HepG2 (cell line): ENCODE measurements around the gene CX3CR1. TPM values are rescaled to one million over a fixed set of nuclear protein-coding genes. Genes with fewer than 3 reads are reported as not detected.

Experiments
- ATAC-seq: fragments of 200-7000 bp; cut with Tn5 transposase; 3 replicates; pipeline ENCODE4 v1.9.1; 2020; ENCODE audit warnings: mild to moderate bottlenecking, moderate library complexity
- BruUV-seq: library from RNA; stranded (reverse); fragments of 400-500 nt; replicated peaks from 2 replicates; lab custom pipeline; 2021; lab: Mats Ljungman, UMichigan
- CTCF ChIA-PET: fragments of 300-600 bp; formaldehyde crosslinking; extraction: SDS; loops from one replicate; lab custom pipeline; 2021; ENCODE audit warnings: low total read pairs, inconsistent platforms, low intra/inter-chr PET ratio; lab: Yijun Ruan, JAX
- POLR2A ChIA-PET: fragments of 350-600 bp; sonication (Branson Sonifier 250); formaldehyde crosslinking; loops from one replicate; lab custom pipeline; 2020; ENCODE audit warnings: antibody characterized with exemption, inconsistent platforms; lab: Yijun Ruan, JAX
- DNase-seq: peaks from one replicate; pipeline ENCODE4 v3.0.0-alpha.2; 2015; ENCODE audit warnings: low spot score
- FAIRE-seq: peaks from 3 replicates; lab custom pipeline; 2011; peaks lifted over from hg19 to GRCh38; lab: Jason Lieb, UNC
- H2AFZ ChIP-seq: one replicate; pipeline ENCODE4 v1.6.1; 2011; ENCODE audit warnings: low read length, inconsistent platforms
- H3K27ac ChIP-seq: fragments of 300-600 bp; 3 replicates; pipeline ENCODE4 v1.8.0; 2011; ENCODE audit warnings: mixed run types, mild to moderate bottlenecking, mixed read lengths, low read length, inconsistent platforms; ENCODE audit not compliant: insufficient read depth; ENCODE audit errors: extremely low read length
- H3K27me3 ChIP-seq, 2 experiments: fragments of 200-600 bp in 1 of 2; 2 replicates in 1 of 2; 3 replicates in 1 of 2; pipeline versions ENCODE4 v1.6.0 to v1.8.0; 2011; ENCODE audit warnings: low read length in 2 of 2, mild to moderate bottlenecking in 2 of 2, moderate library complexity in 2 of 2, inconsistent platforms in 1 of 2; ENCODE audit not compliant: insufficient read depth in 2 of 2, control insufficient read depth in 1 of 2
- H3K36me3 ChIP-seq, 2 experiments: fragments of 200-600 bp in 1 of 2; replicated peaks in 1 of 2; 2 replicates in 1 of 2; 3 replicates in 1 of 2; pipeline versions ENCODE4 v1.5.1 to v1.8.0; 2011; ENCODE audit warnings: low read length in 2 of 2, inconsistent platforms in 1 of 2; ENCODE audit not compliant: insufficient read depth in 2 of 2, control insufficient read depth in 1 of 2
- H3K4me1 ChIP-seq: 2 replicates; pipeline ENCODE4 v1.5.1; 2012; ENCODE audit warnings: low read length, inconsistent platforms; ENCODE audit not compliant: insufficient read depth
- H3K4me2 ChIP-seq: 2 replicates; pipeline ENCODE4 v1.6.0; 2011; ENCODE audit warnings: low read depth, low read length, inconsistent platforms
- H3K4me3 ChIP-seq, 3 experiments: fragments of 200-600 bp in 1 of 3; sonication (generic), shearing (Covaris generic) in 1 of 3; replicated peaks in 1 of 3; 2 replicates each; pipeline ENCODE4 v1.5.1; 2011 to 2016; ENCODE audit warnings: low read length in 3 of 3, inconsistent platforms in 2 of 3, low read depth in 2 of 3, mild to moderate bottlenecking in 2 of 3, control low read depth in 1 of 3, mixed read lengths in 1 of 3; ENCODE audit not compliant: insufficient read depth in 1 of 3
- H3K79me2 ChIP-seq: one replicate; pipeline ENCODE4 v1.6.1; 2011; ENCODE audit warnings: low read length, inconsistent platforms; ENCODE audit not compliant: insufficient read depth
- H3K9ac ChIP-seq: 2 replicates; pipeline ENCODE4 v1.6.0; 2011; ENCODE audit warnings: mild to moderate bottlenecking, low read depth, low read length, inconsistent platforms; ENCODE audit not compliant: insufficient read depth
- H3K9me3 ChIP-seq: 2 replicates; pipeline ENCODE4 v1.5.1; 2012; ENCODE audit warnings: mild to moderate bottlenecking, low read length
- H4K20me1 ChIP-seq: 2 replicates; pipeline ENCODE4 v1.6.0; 2011; ENCODE audit warnings: inconsistent platforms, mild to moderate bottlenecking, low read length, moderate library complexity; ENCODE audit not compliant: insufficient read depth
- FIP1L1 ChIP-seq: fragments of 200-400 bp; formaldehyde crosslinking; IDR thresholded peaks from 2 replicates; pipeline ENCODE4 v1.6.1; 2018; ENCODE audit warnings: low read depth, mild to moderate bottlenecking, low read length, moderate library complexity, borderline replicate concordance; ENCODE audit not compliant: insufficient read depth
- KAT7 ChIP-seq: IDR thresholded peaks from 2 replicates; pipeline ENCODE4 v1.6.1; 2018; ENCODE audit warnings: borderline replicate concordance, missing compliant biosample characterization
- KLF12 ChIP-seq: sonication (generic); formaldehyde crosslinking; IDR thresholded peaks from 2 replicates; pipeline ENCODE4 v1.4.0; 2020; ENCODE audit warnings: missing genetic modification reagents, borderline replicate concordance
- NFATC3 ChIP-seq: sonication (generic); formaldehyde crosslinking; IDR thresholded peaks from 2 replicates; pipeline ENCODE4 v1.5.1; 2020; ENCODE audit warnings: mild to moderate bottlenecking, missing genetic modification reagents
- NFIB ChIP-seq: sonication (generic); formaldehyde crosslinking; IDR thresholded peaks from 2 replicates; pipeline ENCODE4 v1.9.0; 2021; ENCODE audit warnings: missing genetic modification reagents, mild to moderate bottlenecking, borderline replicate concordance
- NR1H2 ChIP-seq: sonication (generic); formaldehyde crosslinking; IDR thresholded peaks from 2 replicates; pipeline ENCODE4 v1.8.1; 2022; ENCODE audit warnings: low read depth, missing genetic modification reagents, borderline replicate concordance
- NR2F2 ChIP-seq: IDR thresholded peaks from 2 replicates; pipeline ENCODE4 v1.6.1; 2012; ENCODE audit warnings: low read depth, inconsistent platforms, borderline replicate concordance
- REL ChIP-seq: sonication (generic); formaldehyde crosslinking; conservative IDR thresholded peaks from 2 replicates; pipeline ENCODE4 v1.8.0; 2022; ENCODE audit warnings: mild to moderate bottlenecking, missing genetic modification reagents, moderate library complexity
- SUZ12 ChIP-seq: fragments of 150-350 bp; IDR thresholded peaks from 2 replicates; pipeline ENCODE4 v1.6.1; 2014; ENCODE audit warnings: low read depth, low read length
- ZNF569 ChIP-seq: sonication (generic); formaldehyde crosslinking; IDR thresholded peaks from 2 replicates; pipeline ENCODE4 v1.5.0; 2020; ENCODE audit warnings: mild to moderate bottlenecking, missing genetic modification reagents, moderate library complexity, borderline replicate concordance
- ZNF709 ChIP-seq: sonication (generic); formaldehyde crosslinking; IDR thresholded peaks from 2 replicates; pipeline ENCODE4 v1.5.0; 2020; ENCODE audit warnings: mild to moderate bottlenecking, missing genetic modification reagents
- ZNF776 ChIP-seq: sonication (generic); formaldehyde crosslinking; IDR thresholded peaks from 2 replicates; pipeline ENCODE4 v1.4.0; 2020; ENCODE audit warnings: mild to moderate bottlenecking, missing genetic modification reagents
- WGBS: methylation state at CpG from one replicate; pipeline ENCODE4 v1.1.6; 2017; ENCODE audit warnings: low lambda C conversion rate; 5-methylcytosine and 5-hydroxymethylcytosine counted together
- in situ Hi-C: cut with HindIII; loops from 2 replicates; pipeline ENCODE4 v1.10.0; 2017; ENCODE audit warnings: low pct_unique_long_range_greater_than_20kb; ENCODE audit not compliant: extremely low pct_ligation_motif_present
- intact Hi-C: fragments of 100-400 bp; cut with micrococcal nuclease; formaldehyde crosslinking; loops from one replicate; pipeline ENCODE4 v1.10.0; 2022; ENCODE audit not compliant: unreplicated experiment
- polyA plus RNA-seq, 8 experiments: library from polyadenylated mRNA; depleted of rRNA in 3 of 8; stranded (reverse) in 7 of 8; unstranded in 1 of 8; fragments of >200 nt; fragmentation: Illumina TruSeq in 4 of 8; extraction: Trizol in 4 of 8; gene quantifications; 2 replicates each; pipeline versions ENCODE4 v1.2.1 to v1.2.3, GENCODE V29; 2011 to 2016; ENCODE audit warnings: low read depth in 4 of 8, missing spikeins in 1 of 8, mixed read lengths in 1 of 8; ENCODE audit not compliant: insufficient read depth in 1 of 8
- total RNA-seq, 5 experiments: library from RNA; depleted of rRNA; stranded (reverse); fragments of >200 nt; fragmentation: Illumina TruSeq; extraction: Trizol; gene quantifications; 2 replicates each; pipeline ENCODE4 v1.2.3, GENCODE V29; 2016; ENCODE audit warnings: low read depth in 1 of 5
- TF ChIP-seq, protein P1 (sequence below): IDR thresholded peaks from 2 replicates; pipeline ENCODE4 v1.6.1; 2012; ENCODE audit warnings: low read length, improper control_type of control experiment

Gene CX3CR1
- total and polyA plus RNA-seq, 2 of the 13 experiments (the other 11 are each of a cell fraction or from before 2014, with no cell fraction given): not detected

DNA sequence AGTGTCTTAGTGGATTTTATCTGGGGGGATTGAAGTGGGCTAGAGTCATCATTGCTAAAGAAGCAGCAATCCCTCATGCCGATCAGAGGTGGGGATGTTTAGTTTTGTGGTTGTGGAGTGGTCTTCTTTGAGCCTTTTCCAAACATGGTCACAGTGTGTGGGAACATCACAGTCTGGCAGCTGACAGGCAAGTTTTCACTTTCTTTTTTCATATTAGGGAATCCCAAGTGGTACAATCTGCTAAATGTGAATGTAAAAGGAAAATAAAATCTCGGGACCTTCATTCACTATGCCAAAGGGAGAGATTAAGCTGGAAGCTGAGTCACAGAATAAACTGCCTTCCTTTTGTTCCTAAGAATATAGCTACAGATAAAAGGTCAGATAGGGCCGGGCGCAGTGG, 10.4 kb upstream of the CX3CR1 start:
- DNase-seq (no peak), FAIRE-seq (no peak), ATAC-seq (no peak)
- H3K4me2 ChIP-seq: peak overlapping the region; percentile 28
- no peak overlapping the region for H3K27ac ChIP-seq
- no peak overlapping the region for H3K4me3 ChIP-seq
- no peaks in the 10 kb centered on the region for H4K20me1 ChIP-seq
- peaks cover 53% of the 10 kb centered on the region for H3K4me1 ChIP-seq
- H3K9me3 ChIP-seq: no peaks in the 10 kb centered on the region
- no peaks in the 10 kb centered on the region for H3K79me2 ChIP-seq
- CTCF ChIA-PET: interaction anchor here (1.6 to 3.3 kb wide), 2 partner anchors 101 to 164 kb away, joined by 5 to 8 read pairs; no protein-coding TSS in a partner anchor
- intact Hi-C loops: no loop called here
- no peak for TF ChIP-seq NR2F2
- no peak for TF ChIP-seq KAT7 (CRISPR knock-in tag)
- in situ Hi-C loops: no loop called here
- WGBS: 4% methylated on average over 4 of the region's 4 CpGs
- H3K9ac ChIP-seq: no peak overlapping the region
- H3K36me3 ChIP-seq: no peaks in the 10 kb centered on the region
- no peak overlapping the region for H2AFZ ChIP-seq
- H3K27me3 ChIP-seq: no peaks in the 10 kb centered on the region; a peak in 1 of 5 replicates
- no TSS peak for BruUV-seq
- POLR2A ChIA-PET: no interaction called here

GRCh38 chr3:39289107-39289506, 9.3 kb upstream of the CX3CR1 start:
- Histone ChIP-seq H3K27ac (no peak overlapping the region), H3K9me3 (no peaks in the 10 kb centered on the region), H2AFZ (no peak overlapping the region), H4K20me1 (no peaks in the 10 kb centered on the region), H3K79me2 (no peaks in the 10 kb centered on the region), H3K9ac (no peak overlapping the region), H3K4me2 (no peak overlapping the region), H3K4me3 (no peak overlapping the region), H3K4me1 (peaks cover 46% of the 10 kb centered on the region), H3K27me3 (no peaks in the 10 kb centered on the region; a peak in 1 of 5 replicates), H3K36me3 (no peaks in the 10 kb centered on the region)
- CTCF ChIA-PET: interaction anchor here (1.6 to 3.3 kb wide), 6 partner anchors 81 to 188 kb away, joined by 5 to 30 read pairs (median 14); no protein-coding TSS in a partner anchor
- DNase-seq (no peak), FAIRE-seq (no peak), ATAC-seq (no peak)
- WGBS: 88% methylated on average over 4 of the region's 4 CpGs
- POLR2A ChIA-PET: no interaction called here
- in situ Hi-C loops (loop anchor here (5.0 kb wide), 2 partner anchors 97 to 162 kb away; partner anchors contain the start of gene XIRP1), intact Hi-C loops (loop anchor here (5.0 kb wide), 1 partner anchor 182 kb away; the partner anchor contains the start of genes GORASP1 and TTC21A)
- no TSS peak for BruUV-seq
- TF ChIP-seq ZNF569 (CRISPR knock-in tag) (no peak), KLF12 (CRISPR knock-in tag) (no peak), REL (CRISPR knock-in tag) (no peak), FIP1L1 (no peak), NFATC3 (CRISPR knock-in tag) (no peak), SUZ12 (no peak), NFIB (CRISPR knock-in tag) (no peak), NR1H2 (CRISPR knock-in tag) (no peak), ZNF709 (CRISPR knock-in tag) (no peak), ZNF776 (CRISPR knock-in tag) (no peak)
- TF ChIP-seq, protein P1, sequence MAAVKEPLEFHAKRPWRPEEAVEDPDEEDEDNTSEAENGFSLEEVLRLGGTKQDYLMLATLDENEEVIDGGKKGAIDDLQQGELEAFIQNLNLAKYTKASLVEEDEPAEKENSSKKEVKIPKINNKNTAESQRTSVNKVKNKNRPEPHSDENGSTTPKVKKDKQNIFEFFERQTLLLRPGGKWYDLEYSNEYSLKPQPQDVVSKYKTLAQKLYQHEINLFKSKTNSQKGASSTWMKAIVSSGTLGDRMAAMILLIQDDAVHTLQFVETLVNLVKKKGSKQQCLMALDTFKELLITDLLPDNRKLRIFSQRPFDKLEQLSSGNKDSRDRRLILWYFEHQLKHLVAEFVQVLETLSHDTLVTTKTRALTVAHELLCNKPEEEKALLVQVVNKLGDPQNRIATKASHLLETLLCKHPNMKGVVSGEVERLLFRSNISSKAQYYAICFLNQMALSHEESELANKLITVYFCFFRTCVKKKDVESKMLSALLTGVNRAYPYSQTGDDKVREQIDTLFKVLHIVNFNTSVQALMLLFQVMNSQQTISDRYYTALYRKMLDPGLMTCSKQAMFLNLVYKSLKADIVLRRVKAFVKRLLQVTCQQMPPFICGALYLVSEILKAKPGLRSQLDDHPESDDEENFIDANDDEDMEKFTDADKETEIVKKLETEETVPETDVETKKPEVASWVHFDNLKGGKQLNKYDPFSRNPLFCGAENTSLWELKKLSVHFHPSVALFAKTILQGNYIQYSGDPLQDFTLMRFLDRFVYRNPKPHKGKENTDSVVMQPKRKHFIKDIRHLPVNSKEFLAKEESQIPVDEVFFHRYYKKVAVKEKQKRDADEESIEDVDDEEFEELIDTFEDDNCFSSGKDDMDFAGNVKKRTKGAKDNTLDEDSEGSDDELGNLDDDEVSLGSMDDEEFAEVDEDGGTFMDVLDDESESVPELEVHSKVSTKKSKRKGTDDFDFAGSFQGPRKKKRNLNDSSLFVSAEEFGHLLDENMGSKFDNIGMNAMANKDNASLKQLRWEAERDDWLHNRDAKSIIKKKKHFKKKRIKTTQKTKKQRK: no peak
